ENCODE results near the gene MBD3L5. TPM values are rescaled to one million over a fixed set of nuclear protein-coding genes. Genes with fewer than 3 reads are reported as not detected.
"Not testable (repeated sequence)": the region's sequence is repeated elsewhere in the genome, so short reads cannot be mapped to it uniquely, and the experiment has no call there.

The MBD3L5 gene
- total and polyA plus RNA-seq, 2 donors (not counting 3 experiments of a cell fraction or from before 2014, with no cell fraction given) = not detected

DNA sequence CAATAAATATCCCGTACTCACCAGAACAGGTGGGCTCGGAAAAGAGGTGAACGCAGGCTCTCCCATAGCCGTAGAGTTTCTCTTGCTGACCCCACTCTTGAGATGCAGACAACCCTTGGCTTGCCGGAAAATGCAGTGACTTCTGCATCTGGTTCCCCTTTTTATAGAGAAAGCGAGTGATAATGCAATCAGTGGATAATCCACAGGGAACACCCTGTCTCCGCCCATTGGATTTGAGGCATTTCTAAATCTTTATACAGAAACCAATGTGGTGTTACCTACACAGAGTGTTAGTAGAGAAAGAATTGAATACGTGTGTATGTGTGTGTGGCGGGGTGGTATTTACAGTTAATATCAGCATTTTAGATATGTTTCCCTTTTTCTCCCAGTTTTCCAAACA lies 9.7 kb downstream of the MBD3L5 start, which contains the start of gene MBD3L4:
MBD3L4 (minus strand) TSS at position 101 of the 400 bp plus-strand sequence; CDS start at position 66, 35 bp downstream.
- FAIRE-seq; H4K20me1 ChIP-seq (replicated peaks; ENCODE audit: control insufficient read depth, extremely low read depth, insufficient read depth, low read length); H3K4me3 ChIP-seq (replicated peaks in 1 of 3; ENCODE audit: insufficient read depth in 1 of 3, low read depth in 1 of 3, low read length in 3 of 3); H2AFZ ChIP-seq (ENCODE audit: low read depth, low read length); intact Hi-C loops (cut with micrococcal nuclease); H3K36me3 ChIP-seq (ENCODE audit: control insufficient read depth in 2 of 2, extremely low read depth in 1 of 2, insufficient read depth in 2 of 2, low read length in 2 of 2); POLR2A ChIA-PET; H3K4me1 ChIP-seq (ENCODE audit: control insufficient read depth, extremely low read depth, insufficient read depth, low read length); H3K27me3 ChIP-seq (ENCODE audit: control insufficient read depth in 2 of 2, insufficient read depth in 2 of 2, low read length in 2 of 2); DNase-seq (ENCODE audit: low read depth, low spot score); dilution Hi-C loops (cut with MboI; ENCODE audit: extremely low pct_ligation_motif_present, low sequenced_read_pairs); H3K79me2 ChIP-seq (ENCODE audit: control insufficient read depth, insufficient read depth, low read length); CTCF ChIA-PET; H3K9me3 ChIP-seq (replicated peaks; ENCODE audit: control insufficient read depth, insufficient read depth, low read length); H3K9me1 ChIP-seq (replicated peaks; ENCODE audit: control insufficient read depth, extremely low read depth, insufficient read depth, low read length); H3K27ac ChIP-seq (ENCODE audit: insufficient read depth, low read depth, low read length); H3K4me2 ChIP-seq (ENCODE audit: insufficient read depth, low read length); H3K9ac ChIP-seq (replicated peaks; ENCODE audit: extremely low read depth, insufficient read depth, low read length); BruUV-seq (replicated peaks): not testable (repeated sequence)

DNA sequence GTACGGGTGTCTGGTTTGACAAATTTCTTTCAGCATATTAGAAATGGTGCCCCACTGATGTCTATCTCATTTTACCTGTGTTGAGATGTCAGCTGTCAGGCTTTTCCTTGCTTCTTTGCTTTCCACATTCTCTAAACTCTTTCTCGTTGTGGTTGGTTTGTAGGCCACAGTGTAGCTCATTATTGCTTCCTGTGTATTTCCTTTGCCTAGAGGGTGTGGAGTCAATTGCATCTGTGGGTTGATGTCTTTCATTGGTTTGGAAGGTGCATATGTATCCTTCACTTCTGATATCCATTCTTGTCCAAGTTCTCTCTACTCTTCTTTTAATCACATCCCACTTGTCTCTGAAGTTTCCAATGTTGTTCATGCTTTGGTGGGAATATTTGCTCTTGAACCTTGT lies 11.2 kb downstream of the MBD3L5 start:
- H3K27me3 ChIP-seq (ENCODE audit: control insufficient read depth in 2 of 2, insufficient read depth in 2 of 2, low read length in 2 of 2); H3K4me1 ChIP-seq (ENCODE audit: control insufficient read depth, extremely low read depth, insufficient read depth, low read length); H3K9me1 ChIP-seq (replicated peaks; ENCODE audit: control insufficient read depth, extremely low read depth, insufficient read depth, low read length); FAIRE-seq; H3K27ac ChIP-seq (ENCODE audit: insufficient read depth, low read depth, low read length); POLR2A ChIA-PET; H2AFZ ChIP-seq (ENCODE audit: low read depth, low read length); H3K9me3 ChIP-seq (replicated peaks; ENCODE audit: control insufficient read depth, insufficient read depth, low read length); intact Hi-C loops (cut with micrococcal nuclease); H4K20me1 ChIP-seq (replicated peaks; ENCODE audit: control insufficient read depth, extremely low read depth, insufficient read depth, low read length); H3K79me2 ChIP-seq (ENCODE audit: control insufficient read depth, insufficient read depth, low read length); H3K4me2 ChIP-seq (ENCODE audit: insufficient read depth, low read length); BruUV-seq (replicated peaks); DNase-seq (ENCODE audit: low read depth, low spot score); H3K9ac ChIP-seq (replicated peaks; ENCODE audit: extremely low read depth, insufficient read depth, low read length); H3K36me3 ChIP-seq (ENCODE audit: control insufficient read depth in 2 of 2, extremely low read depth in 1 of 2, insufficient read depth in 2 of 2, low read length in 2 of 2); H3K4me3 ChIP-seq (replicated peaks in 1 of 3; ENCODE audit: insufficient read depth in 1 of 3, low read depth in 1 of 3, low read length in 3 of 3); dilution Hi-C loops (cut with MboI; ENCODE audit: extremely low pct_ligation_motif_present, low sequenced_read_pairs); CTCF ChIA-PET: not testable (repeated sequence)

DNA sequence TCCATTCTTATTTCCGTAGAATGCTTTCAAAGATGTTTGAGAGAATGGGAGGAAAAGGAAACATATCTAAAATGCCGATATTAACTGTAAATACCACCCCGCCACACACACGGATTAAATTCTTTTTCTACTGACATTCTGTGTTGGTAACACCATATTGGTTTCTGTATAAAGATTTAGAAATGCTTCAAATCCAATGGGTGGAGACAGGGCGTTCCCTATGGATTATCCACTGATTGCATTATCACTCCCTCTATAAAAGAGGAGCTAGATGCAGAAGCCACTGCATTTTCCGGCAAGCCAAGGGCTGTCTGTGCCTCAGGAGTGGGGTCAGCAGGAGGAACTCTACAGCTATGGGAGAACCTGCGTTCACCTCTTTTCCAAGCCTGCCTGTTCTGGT lies 18.6 kb downstream of the MBD3L5 start, which contains the start of gene MBD3L2:
MBD3L2 (plus strand) TSS at position 301 of the 400 bp plus-strand sequence; CDS start at position 354, 53 bp downstream.
- CTCF ChIA-PET; H3K27ac ChIP-seq (ENCODE audit: insufficient read depth, low read depth, low read length); H3K4me3 ChIP-seq (replicated peaks in 1 of 3; ENCODE audit: insufficient read depth in 1 of 3, low read depth in 1 of 3, low read length in 3 of 3); FAIRE-seq; intact Hi-C loops (cut with micrococcal nuclease); H3K4me1 ChIP-seq (ENCODE audit: control insufficient read depth, extremely low read depth, insufficient read depth, low read length); DNase-seq (ENCODE audit: low read depth, low spot score); BruUV-seq (replicated peaks); H3K79me2 ChIP-seq (ENCODE audit: control insufficient read depth, insufficient read depth, low read length); dilution Hi-C loops (cut with MboI; ENCODE audit: extremely low pct_ligation_motif_present, low sequenced_read_pairs); H3K4me2 ChIP-seq (ENCODE audit: insufficient read depth, low read length); H3K9me1 ChIP-seq (replicated peaks; ENCODE audit: control insufficient read depth, extremely low read depth, insufficient read depth, low read length); H3K27me3 ChIP-seq (ENCODE audit: control insufficient read depth in 2 of 2, insufficient read depth in 2 of 2, low read length in 2 of 2); H3K9ac ChIP-seq (replicated peaks; ENCODE audit: extremely low read depth, insufficient read depth, low read length); H2AFZ ChIP-seq (ENCODE audit: low read depth, low read length); H3K36me3 ChIP-seq (ENCODE audit: control insufficient read depth in 2 of 2, extremely low read depth in 1 of 2, insufficient read depth in 2 of 2, low read length in 2 of 2); H4K20me1 ChIP-seq (replicated peaks; ENCODE audit: control insufficient read depth, extremely low read depth, insufficient read depth, low read length); POLR2A ChIA-PET; H3K9me3 ChIP-seq (replicated peaks; ENCODE audit: control insufficient read depth, insufficient read depth, low read length): not testable (repeated sequence)

DNA sequence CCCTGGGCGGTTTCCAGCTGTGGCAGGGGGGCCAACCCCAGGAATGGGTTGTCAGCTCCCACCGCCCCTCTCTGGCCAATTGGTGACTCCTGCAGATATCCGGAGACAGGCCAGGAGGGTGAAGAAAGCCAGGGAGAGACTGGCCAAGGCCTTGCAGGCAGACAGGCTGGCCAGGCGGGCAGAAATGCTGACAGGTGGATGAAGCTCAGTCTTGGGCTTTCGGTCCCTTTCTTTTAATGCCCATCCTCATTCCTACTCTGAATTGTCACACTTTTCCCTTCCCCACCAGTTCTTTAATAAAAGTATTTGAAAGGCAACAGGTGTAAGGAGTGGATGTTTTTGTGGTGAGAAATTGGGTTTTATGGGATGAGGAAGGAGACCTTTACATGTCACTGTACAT lies 21.0 kb downstream of the MBD3L5 start:
- BruUV-seq (replicated peaks); DNase-seq (ENCODE audit: low read depth, low spot score); H2AFZ ChIP-seq (ENCODE audit: low read depth, low read length); H3K4me3 ChIP-seq (replicated peaks in 1 of 3; ENCODE audit: insufficient read depth in 1 of 3, low read depth in 1 of 3, low read length in 3 of 3); intact Hi-C loops (cut with micrococcal nuclease); H3K79me2 ChIP-seq (ENCODE audit: control insufficient read depth, insufficient read depth, low read length); H3K4me1 ChIP-seq (ENCODE audit: control insufficient read depth, extremely low read depth, insufficient read depth, low read length); H3K9me1 ChIP-seq (replicated peaks; ENCODE audit: control insufficient read depth, extremely low read depth, insufficient read depth, low read length); POLR2A ChIA-PET; H3K9me3 ChIP-seq (replicated peaks; ENCODE audit: control insufficient read depth, insufficient read depth, low read length); CTCF ChIA-PET; dilution Hi-C loops (cut with MboI; ENCODE audit: extremely low pct_ligation_motif_present, low sequenced_read_pairs); FAIRE-seq; H3K27me3 ChIP-seq (ENCODE audit: control insufficient read depth in 2 of 2, insufficient read depth in 2 of 2, low read length in 2 of 2); H4K20me1 ChIP-seq (replicated peaks; ENCODE audit: control insufficient read depth, extremely low read depth, insufficient read depth, low read length); H3K9ac ChIP-seq (replicated peaks; ENCODE audit: extremely low read depth, insufficient read depth, low read length); H3K36me3 ChIP-seq (ENCODE audit: control insufficient read depth in 2 of 2, extremely low read depth in 1 of 2, insufficient read depth in 2 of 2, low read length in 2 of 2); H3K27ac ChIP-seq (ENCODE audit: insufficient read depth, low read depth, low read length); H3K4me2 ChIP-seq (ENCODE audit: insufficient read depth, low read length): not testable (repeated sequence)

All from endothelial cell of umbilical vein (primary cell).